Mesodermal cell (in vitro differentiated cells): Measurements from ENCODE around the gene BNC1.
"Not testable (repeated sequence)": the region's sequence is repeated elsewhere in the genome, so short reads cannot be mapped to it uniquely, and the experiment has no call there.

Experiments
- H3K27ac ChIP-seq: 2 replicates; pipeline ENCODE4 v1.7.0; 2013; ENCODE audit warnings: mild to moderate bottlenecking, low read depth, low read length, moderate library complexity; ENCODE audit not compliant: severe bottlenecking
- H3K36me3 ChIP-seq: 2 replicates; pipeline ENCODE4 v1.7.1; 2013; ENCODE audit warnings: mild to moderate bottlenecking, low read length, moderate library complexity; ENCODE audit not compliant: control insufficient read depth, insufficient read depth
- H3K4me1 ChIP-seq: one replicate; pipeline ENCODE4 v1.7.1; 2013; ENCODE audit warnings: mild to moderate bottlenecking, low read length; ENCODE audit not compliant: insufficient read depth, control insufficient read depth, poor library complexity, severe bottlenecking
- H3K4me3 ChIP-seq: 2 replicates; pipeline ENCODE4 v1.7.0; 2013; ENCODE audit warnings: low read length, control low read depth, mild to moderate bottlenecking; ENCODE audit not compliant: insufficient read depth, poor library complexity, severe bottlenecking; ENCODE audit errors: extremely low read depth
- H3K9me3 ChIP-seq: 2 replicates; pipeline ENCODE4 v1.7.1; 2013; ENCODE audit warnings: mild to moderate bottlenecking, low read length, moderate library complexity; ENCODE audit not compliant: control insufficient read depth
- WGBS, 2 experiments: methylation state at CpG; one replicate each; pipeline ENCODE4 v1.1.5; 2013; ENCODE audit warnings: missing lambda C conversion rate in 2 of 2; ENCODE audit not compliant: insufficient coverage in 2 of 2; 5-methylcytosine and 5-hydroxymethylcytosine counted together

The BNC1 gene

GRCh38 chr15:83283138-83283812 lies 1.2 kb downstream of the BNC1 start:
- peaks cover 3% of the 10 kb centered on the region for H3K36me3 ChIP-seq
- H3K9me3 ChIP-seq = no peaks in the 10 kb centered on the region
- H3K4me1 ChIP-seq = peaks cover 41% of the 10 kb centered on the region
- H3K4me3 ChIP-seq = peak overlapping the region; percentile 72
- 1% methylated on average over 41 to 64 of the region's 70 CpGs for WGBS, 2 experiments
- H3K27ac ChIP-seq = no peak overlapping the region

- peaks cover 36% of the 10 kb centered on the region for H3K4me1 ChIP-seq
- no peaks in the 10 kb centered on the region for H3K9me3 ChIP-seq
- no peak overlapping the region for H3K27ac ChIP-seq
- peak overlapping the region; percentile 72 for H3K4me3 ChIP-seq
- H3K36me3 ChIP-seq = peaks cover 5% of the 10 kb centered on the region
- 0% methylated on average over 4 of the region's 10 CpGs for WGBS, 2 experiments
Observed at GRCh38 chr15:83282776-83283137, 1.7 kb downstream of the BNC1 start.

GRCh38 chr15:83282141-83282540 lies 2.3 kb downstream of the BNC1 start:
- H3K9me3 ChIP-seq = no peaks in the 10 kb centered on the region
- peaks cover 7% of the 10 kb centered on the region for H3K36me3 ChIP-seq
- WGBS, 2 experiments = 96% methylated on average over 3 of the region's 5 CpGs; no CpG with 5 or more reads in 1 of the 2 experiments
- H3K4me3 ChIP-seq = peak overlapping the region; percentile 72
- no peak overlapping the region for H3K27ac ChIP-seq
- peaks cover 29% of the 10 kb centered on the region for H3K4me1 ChIP-seq

DNA sequence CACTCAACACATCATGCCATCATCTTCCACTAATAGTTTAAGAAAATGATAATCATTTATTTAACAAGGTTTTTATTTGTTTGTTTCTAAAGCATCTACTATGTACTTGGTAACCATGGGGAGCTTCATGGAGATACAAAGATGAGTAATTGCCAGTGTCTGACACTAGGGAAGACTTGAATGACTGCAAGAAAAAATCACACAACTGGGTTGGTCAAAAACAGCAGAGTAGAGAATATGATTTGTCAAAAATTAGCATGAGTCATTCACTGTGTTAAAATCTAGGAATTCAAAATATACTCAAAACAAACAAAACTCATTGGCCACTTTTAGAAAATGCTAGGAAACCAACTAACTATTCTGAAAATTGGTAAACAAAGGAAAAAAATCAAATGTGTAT lies 6.3 kb downstream of the BNC1 start:
- Histone ChIP-seq H3K4me1 (peaks cover 11% of the 10 kb centered on the region), H3K4me3 (no peak overlapping the region), H3K27ac (no peak overlapping the region), H3K9me3 (no peaks in the 10 kb centered on the region), H3K36me3 (peaks cover 16% of the 10 kb centered on the region)

- Histone ChIP-seq H3K9me3 (no peaks in the 10 kb centered on the region), H3K27ac (no peak overlapping the region), H3K36me3 (peaks cover 16% of the 10 kb centered on the region), H3K4me1 (peaks cover 10% of the 10 kb centered on the region), H3K4me3 (no peak overlapping the region)
- WGBS, 2 experiments = 92 to 94% methylated on average over 4 to 5 of the region's 5 CpGs
Observed at GRCh38 chr15:83276661-83277060, 7.8 kb downstream of the BNC1 start.

- no peaks in the 10 kb centered on the region for H3K9me3 ChIP-seq
- WGBS, 2 experiments = no CpG with 5 or more reads among the region's 3 CpGs
- no peak overlapping the region for H3K27ac ChIP-seq
- no peak overlapping the region for H3K4me3 ChIP-seq
- no peaks in the 10 kb centered on the region for H3K4me1 ChIP-seq
- H3K36me3 ChIP-seq = peaks cover 18% of the 10 kb centered on the region
Observed at GRCh38 chr15:83275412-83275811, 9.1 kb downstream of the BNC1 start.

DNA sequence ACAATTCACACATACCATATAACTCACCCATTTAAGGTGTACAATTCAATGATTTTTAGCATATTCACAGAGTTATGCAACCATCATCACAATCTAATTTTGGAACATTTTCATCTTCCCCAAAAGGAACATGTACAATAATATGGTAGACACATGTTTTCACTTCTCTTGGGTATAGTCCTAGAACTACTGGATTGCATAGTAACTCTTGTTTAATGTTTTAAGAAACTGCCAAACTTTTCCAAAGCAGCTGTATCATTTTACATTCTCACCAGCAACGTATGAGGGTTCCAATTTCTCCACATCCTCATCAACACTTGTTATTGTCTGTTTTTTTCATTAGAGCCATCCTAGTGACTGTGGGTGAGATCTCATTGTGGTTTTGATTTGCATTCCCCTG lies 14.3 kb downstream of the BNC1 start:
- Histone ChIP-seq H3K27ac (no peak overlapping the region), H3K9me3 (no peaks in the 10 kb centered on the region), H3K36me3 (peaks cover 35% of the 10 kb centered on the region), H3K4me1 (no peaks in the 10 kb centered on the region), H3K4me3 (no peak overlapping the region)
- no CpG with 5 or more reads among the region's 1 CpG for WGBS, 2 experiments

DNA sequence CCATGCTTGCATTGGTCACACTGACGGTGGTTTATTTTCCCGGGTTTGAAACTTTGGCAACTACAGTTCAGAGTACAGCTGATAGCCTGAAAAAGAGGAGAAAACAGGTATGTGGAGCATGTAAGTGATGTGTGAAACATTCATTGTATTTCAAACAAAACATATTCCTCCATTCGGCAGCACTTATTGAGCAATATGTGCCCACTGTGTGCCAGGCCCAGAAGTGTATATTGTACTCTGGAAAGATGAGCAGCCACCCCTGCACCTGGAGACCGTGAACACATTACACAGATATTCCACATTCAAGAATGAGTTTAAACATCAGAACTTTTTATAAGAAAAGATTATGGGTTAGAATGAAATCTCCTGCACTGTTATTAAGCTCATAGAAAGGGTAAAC lies 16.3 kb downstream of the BNC1 start:
- H3K4me1 ChIP-seq = no peaks in the 10 kb centered on the region

GRCh38 chr15:83262594-83263315 lies 21.7 kb downstream of the BNC1 start:
- Histone ChIP-seq H3K27ac (no peak overlapping the region), H3K4me1 (no peaks in the 10 kb centered on the region), H3K36me3 (peaks cover 82% of the 10 kb centered on the region), H3K9me3 (no peaks in the 10 kb centered on the region), H3K4me3 (no peak overlapping the region)
- WGBS, 2 experiments = 92 to 94% methylated on average over 5 to 6 of the region's 7 CpGs

More for the DNA sequence above, 16.3 kb downstream of the BNC1 start:
- H3K4me3 ChIP-seq = no peak overlapping the region
- no peaks in the 10 kb centered on the region for H3K9me3 ChIP-seq
- no peak overlapping the region for H3K27ac ChIP-seq
- 100% methylated on average over 2 of the region's 4 CpGs for WGBS, 2 experiments
- peaks cover 55% of the 10 kb centered on the region for H3K36me3 ChIP-seq

- not testable (repeated sequence) for H3K27ac ChIP-seq, H3K4me1 ChIP-seq, H3K9me3 ChIP-seq, H3K4me3 ChIP-seq
- H3K36me3 ChIP-seq = peaks cover 87% of the 10 kb centered on the region
- 96 to 100% methylated on average over 3 to 5 of the region's 6 CpGs for WGBS, 2 experiments
Observed at GRCh38 chr15:83262181-83262580, 22.3 kb downstream of the BNC1 start.

- no peaks in the 10 kb centered on the region for H3K4me1 ChIP-seq
- no peak overlapping the region for H3K27ac ChIP-seq
- no peaks in the 10 kb centered on the region for H3K36me3 ChIP-seq
- no peaks in the 10 kb centered on the region for H3K9me3 ChIP-seq
- no peak overlapping the region for H3K4me3 ChIP-seq
Observed at GRCh38 chr15:83250781-83251180, 33.7 kb downstream of the BNC1 start.
